Suprapubic skin (tissue), 3 donors: ENCODE measurements around the gene GJC1.

Experiments
- CTCF ChIP-seq, 2 donors: fragments of 200-600 bp in 1 of 2; fragments of 450-650 bp in 1 of 2; sonication (generic) in 1 of 2; IDR thresholded peaks; one replicate each; pipeline ENCODE4 v1.5.1; 2016 to 2019; ENCODE audit warnings: antibody characterized with exemption in 2 of 2, mild to moderate bottlenecking in 1 of 2, moderate library complexity in 1 of 2
- POLR2AphosphoS5 ChIP-seq, 3 donors: sonication (generic); formaldehyde crosslinking; IDR thresholded peaks; one replicate each; pipeline ENCODE4 v1.6.1; 2017; ENCODE audit warnings: antibody characterized with exemption in 3 of 3

- TF ChIP-seq POLR2AphosphoS5 (IDR thresholded peaks at IDR 0.05) (no peak), CTCF (IDR thresholded peaks at IDR 0.05) (no peak)
Observed at GRCh38 chr17:44867841-44868240, 37.8 kb upstream of the GJC1 start.
